Activated CD4-positive, CD25-positive, alpha-beta regulatory T cell treated with anti-CD3 and anti-CD28 coated beads, Interleukin-2, amount 50 U/mL, for 72 hours (primary cell): Measurements from ENCODE around the gene PROC.

Source experiments
- DNase-seq: peaks from one replicate; pipeline ENCODE4 v3.0.0; 2021

Gene PROC

GRCh38 chr2:127463155-127463991 is 45.1 kb downstream of the PROC start:
- no peak for DNase-seq

DNA sequence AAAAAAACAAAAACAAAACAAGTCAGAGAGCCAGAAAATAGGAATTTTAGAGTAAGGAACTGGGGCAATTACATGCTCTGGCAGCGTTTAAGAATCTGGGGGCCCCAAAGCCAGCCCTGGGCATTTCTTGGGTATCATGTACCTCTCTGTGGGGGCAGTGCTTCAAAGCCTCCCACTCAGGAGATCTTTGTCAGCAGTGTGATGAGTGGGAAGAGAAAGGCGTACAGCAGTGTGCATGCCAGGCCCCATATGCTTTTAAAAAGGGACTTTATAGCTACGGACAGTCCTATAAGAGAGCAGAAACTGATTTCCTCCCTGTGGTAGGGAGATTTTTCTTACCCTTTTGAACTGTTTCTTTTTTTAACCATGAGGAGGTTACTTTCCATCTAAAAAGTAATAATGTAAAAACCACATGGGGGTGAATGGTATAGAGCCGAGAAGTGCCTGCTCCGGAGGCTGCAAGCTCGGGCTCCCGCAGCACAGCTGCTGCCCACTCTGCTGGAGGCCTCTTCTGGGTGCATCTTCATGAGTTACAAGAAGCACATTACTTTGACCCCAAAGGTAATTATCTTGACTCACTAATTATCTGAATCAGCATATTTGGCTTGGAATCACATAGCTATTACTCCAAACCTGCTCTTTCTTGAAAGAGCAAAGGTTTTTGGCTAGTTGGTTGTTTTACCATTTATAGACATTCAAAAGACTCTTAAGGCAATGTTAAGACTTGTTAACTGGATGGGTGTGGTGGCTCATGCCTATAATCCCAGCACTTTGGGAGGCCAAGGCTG is 46.4 kb downstream of the PROC start:
- no peak for DNase-seq

GRCh38 chr2:127465258-127465657 is 47.0 kb downstream of the PROC start:
- DNase-seq, result no peak

DNA sequence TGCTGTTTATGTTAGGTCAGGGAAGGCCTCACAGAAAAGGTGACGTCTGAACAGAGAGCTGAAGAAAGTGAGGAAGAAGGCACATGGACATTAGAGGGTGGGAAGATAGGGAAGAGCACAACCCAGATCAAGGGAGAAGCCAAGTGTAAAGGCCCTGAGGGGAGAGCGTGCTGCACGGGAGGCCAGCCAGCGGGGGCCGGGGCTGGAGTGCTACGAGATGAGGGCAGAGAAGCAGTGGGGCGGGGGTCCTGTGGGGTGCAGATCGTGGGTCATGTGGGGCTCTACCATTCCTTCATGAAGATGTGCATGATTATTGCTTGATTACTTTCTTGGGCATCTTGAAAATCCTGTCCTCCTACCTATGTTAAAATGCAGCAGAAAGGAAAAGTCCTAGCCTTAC is 50.8 kb downstream of the PROC start:
- no peak for DNase-seq

GRCh38 chr2:127469974-127470373 is 51.7 kb downstream of the PROC start:
- DNase-seq, result no peak

GRCh38 chr2:127471286-127471988 is 53.2 kb downstream of the PROC start:
- DNase-seq, result no peak

DNA sequence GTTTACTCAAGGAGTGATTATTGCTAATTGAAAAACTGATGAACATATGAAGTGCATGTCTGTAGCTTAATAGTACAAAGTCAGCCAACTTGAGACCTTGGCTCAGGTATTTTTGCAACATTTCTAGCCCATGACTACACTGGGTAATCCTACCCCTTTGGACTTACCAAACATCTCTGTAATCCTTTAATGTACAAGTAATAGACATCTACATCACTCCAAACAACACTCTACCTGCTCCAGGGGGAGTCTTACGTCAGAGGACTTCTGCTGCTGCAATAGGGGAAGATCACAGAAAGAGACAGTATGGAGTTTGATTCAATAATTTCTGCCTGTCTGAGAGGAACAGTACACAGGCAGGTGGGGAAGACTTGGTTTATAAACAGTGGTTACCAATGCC is 54.0 kb downstream of the PROC start:
- DNase-seq, result no peak

GRCh38 chr2:127475788-127476187 is 57.6 kb downstream of the PROC start:
- DNase-seq, result no peak
